Muscle of leg (tissue), 11 donors: ENCODE results near the gene VSTM5. TPM values are rescaled to one million over a fixed set of nuclear protein-coding genes. Genes with fewer than 3 reads are reported as not detected.

Source experiments
- DNase-seq: peaks from one replicate; pipeline ENCODE4 v3.0.0; 2013
- H3K27ac ChIP-seq: one replicate; pipeline ENCODE4 v1.5.1; 2013; ENCODE audit warnings: mild to moderate bottlenecking, low read length, control low read depth
- H3K27me3 ChIP-seq: one replicate; pipeline ENCODE4 v1.6.1; 2013; ENCODE audit warnings: low read length; ENCODE audit not compliant: control insufficient read depth, insufficient read depth
- H3K36me3 ChIP-seq: one replicate; pipeline ENCODE4 v1.6.1; 2013; ENCODE audit warnings: low read length; ENCODE audit not compliant: control insufficient read depth, insufficient read depth
- H3K4me1 ChIP-seq: one replicate; pipeline ENCODE4 v1.6.1; 2013; ENCODE audit warnings: low read length; ENCODE audit not compliant: control insufficient read depth, insufficient read depth
- H3K4me3 ChIP-seq: one replicate; pipeline ENCODE4 v1.5.1; 2013; ENCODE audit warnings: low read length, control low read depth
- H3K9me3 ChIP-seq: replicated peaks from 2 replicates; pipeline ENCODE4 v1.6.1; 2013; ENCODE audit warnings: low read depth, low read length; ENCODE audit not compliant: control insufficient read depth
- WGBS: methylation state at CpG from one replicate; pipeline ENCODE4 v1.1.5; 2013; ENCODE audit warnings: missing lambda C conversion rate; ENCODE audit not compliant: insufficient coverage; 5-methylcytosine and 5-hydroxymethylcytosine counted together
- polyA plus RNA-seq, 8 donors: library from polyadenylated mRNA; unstranded; fragments of 120-200 nt; gene quantifications; one replicate each; pipeline versions ENCODE4 v1.2.1 to v1.2.3, GENCODE V29; 2013; ENCODE audit warnings: inconsistent platforms in 1 of 8, low replicate concordance in 1 of 8; ENCODE audit not compliant: insufficient read length in 8 of 8, insufficient read depth in 1 of 8
- total RNA-seq: library from RNA; stranded (reverse); fragments of 120-200 nt; gene quantifications from one replicate; pipeline ENCODE4 v1.2.4, GENCODE V29; 2013

VSTM5 gene
- total and polyA plus RNA-seq, 9 donors, result 0.16 to 1.1 (median 0.27) TPM

DNA sequence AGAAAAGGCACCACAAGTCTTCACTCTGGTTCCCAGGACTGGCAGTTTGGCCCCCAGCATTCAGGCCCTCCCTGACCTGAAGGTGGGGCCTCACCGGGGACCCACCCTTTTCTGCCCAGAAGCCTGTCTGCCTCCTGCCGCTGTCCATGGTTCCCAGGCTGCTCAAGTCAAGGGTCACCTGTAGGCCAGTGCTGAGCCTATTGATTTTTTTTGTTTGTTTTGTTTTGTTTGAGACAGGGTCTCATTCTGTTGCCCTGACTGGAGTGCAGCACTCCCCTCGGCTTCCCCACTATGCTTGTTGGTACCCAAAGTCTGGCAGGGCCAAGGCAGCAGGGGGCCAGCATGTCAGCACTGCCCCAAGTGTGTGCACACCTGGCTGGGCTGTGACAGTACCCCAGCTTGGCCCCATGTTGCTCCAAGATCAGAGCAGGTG lies 77.4 kb downstream of the VSTM5 start:
- H3K9me3 ChIP-seq, result peaks cover 2% of the 10 kb centered on the region
- 79% methylated on average over 2 of the region's 3 CpGs for WGBS
- H3K27me3 ChIP-seq, result no peaks in the 10 kb centered on the region
- H3K4me1 ChIP-seq, result no peaks in the 10 kb centered on the region
- no peaks in the 10 kb centered on the region for H3K36me3 ChIP-seq
- H3K27ac ChIP-seq, result no peak overlapping the region
- DNase-seq, result no peak
- no peak overlapping the region for H3K4me3 ChIP-seq

DNA sequence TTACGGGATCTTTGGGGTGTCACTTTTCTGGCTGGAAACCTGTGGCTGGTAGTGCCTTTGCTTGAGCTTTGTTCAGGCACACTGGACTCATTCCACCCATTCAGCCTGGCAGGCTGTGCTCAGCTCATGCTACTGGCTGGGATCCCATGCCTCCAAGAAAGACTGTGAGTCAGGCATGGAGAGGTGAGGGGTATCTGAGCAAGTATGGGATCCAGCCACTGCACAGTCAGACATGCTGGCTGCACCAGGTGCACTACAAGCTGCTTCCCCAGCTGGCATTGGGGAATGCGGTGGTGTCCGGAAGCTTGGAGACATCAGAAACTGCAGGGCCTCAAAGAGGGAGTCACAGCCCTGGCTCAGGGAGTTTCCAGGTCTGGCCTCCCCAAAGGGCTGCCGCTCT lies 78.3 kb downstream of the VSTM5 start:
- no peaks in the 10 kb centered on the region for H3K4me1 ChIP-seq
- peaks cover 2% of the 10 kb centered on the region for H3K9me3 ChIP-seq
- WGBS, result 95% methylated on average over 3 of the region's 4 CpGs
- H3K27me3 ChIP-seq, result no peaks in the 10 kb centered on the region
- H3K36me3 ChIP-seq, result no peaks in the 10 kb centered on the region
- DNase-seq, result no peak
- H3K27ac ChIP-seq, result no peak overlapping the region
- H3K4me3 ChIP-seq, result no peak overlapping the region

DNA sequence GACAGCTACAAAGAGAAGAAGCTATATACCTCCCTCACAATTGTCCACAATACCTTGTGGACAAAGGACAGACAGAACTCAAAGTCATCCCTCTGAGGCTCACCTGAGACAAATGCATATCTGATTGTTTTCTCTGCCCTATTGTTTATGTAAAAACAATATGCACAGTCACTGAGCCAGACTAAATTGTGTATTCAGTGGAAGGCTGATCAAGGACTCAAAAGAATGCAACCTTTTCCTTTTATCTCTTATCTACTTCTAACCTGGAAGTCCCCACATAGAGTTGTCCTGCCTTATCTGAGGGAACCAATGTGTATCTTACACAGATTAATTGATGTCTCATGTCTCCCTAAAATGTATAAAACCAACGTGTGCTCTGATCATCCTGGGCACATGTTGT lies 80.3 kb downstream of the VSTM5 start:
- Histone ChIP-seq H3K27ac (no peak overlapping the region), H3K9me3 (peaks cover 2% of the 10 kb centered on the region), H3K36me3 (peaks cover 4% of the 10 kb centered on the region), H3K4me3 (no peak overlapping the region), H3K4me1 (no peaks in the 10 kb centered on the region), H3K27me3 (no peaks in the 10 kb centered on the region)
- no peak for DNase-seq
- WGBS, result 67% methylated on average over 1 of the region's 1 CpG

Other genes with a start within 250 kb of the VSTM5 start
- 14.2 TPM for gene CEP295, start 188.9 kb downstream of the VSTM5 start, total RNA-seq
- 10 to 100 TPM in 3 of 8 donors, 1 to 10 TPM in 5; 8.3 to 12.1 (median 9.7) TPM for gene CEP295, start 188.9 kb downstream of the VSTM5 start, polyA plus RNA-seq
- gene TAF1D, start 109.1 kb downstream of the VSTM5 start, total RNA-seq, result 104 TPM
- 100 to 1,000 TPM in 3 of 8 donors, 10 to 100 TPM in 5; 81.9 to 122 (median 94.0) TPM for gene TAF1D, start 109.1 kb downstream of the VSTM5 start, polyA plus RNA-seq
- gene C11orf54, start 108.9 kb downstream of the VSTM5 start, total RNA-seq, result 41.1 TPM
- gene C11orf54, start 108.9 kb downstream of the VSTM5 start, polyA plus RNA-seq, result 10 to 100 TPM; 27.6 to 39.2 (median 34.6) TPM
- 20.8 TPM for gene MED17, start 66.3 kb downstream of the VSTM5 start, total RNA-seq
- gene MED17, start 66.3 kb downstream of the VSTM5 start, polyA plus RNA-seq, result 10 to 100 TPM; 18.0 to 31.9 (median 22.5) TPM
- gene HEPHL1, start 170.7 kb upstream of the VSTM5 start, total RNA-seq, result not detected
- under 1 TPM in 5 of 8 donors, not detected in 3; 0.02 to 0.04 (median 0.03) TPM for gene HEPHL1, start 170.7 kb upstream of the VSTM5 start, polyA plus RNA-seq